ENCODE data around the gene WNT1. TPM values are rescaled to one million over a fixed set of nuclear protein-coding genes. Genes with fewer than 3 reads are reported as not detected.

Gene WNT1
- total RNA-seq, 2 donors from 2014 or later, result not detected

DNA sequence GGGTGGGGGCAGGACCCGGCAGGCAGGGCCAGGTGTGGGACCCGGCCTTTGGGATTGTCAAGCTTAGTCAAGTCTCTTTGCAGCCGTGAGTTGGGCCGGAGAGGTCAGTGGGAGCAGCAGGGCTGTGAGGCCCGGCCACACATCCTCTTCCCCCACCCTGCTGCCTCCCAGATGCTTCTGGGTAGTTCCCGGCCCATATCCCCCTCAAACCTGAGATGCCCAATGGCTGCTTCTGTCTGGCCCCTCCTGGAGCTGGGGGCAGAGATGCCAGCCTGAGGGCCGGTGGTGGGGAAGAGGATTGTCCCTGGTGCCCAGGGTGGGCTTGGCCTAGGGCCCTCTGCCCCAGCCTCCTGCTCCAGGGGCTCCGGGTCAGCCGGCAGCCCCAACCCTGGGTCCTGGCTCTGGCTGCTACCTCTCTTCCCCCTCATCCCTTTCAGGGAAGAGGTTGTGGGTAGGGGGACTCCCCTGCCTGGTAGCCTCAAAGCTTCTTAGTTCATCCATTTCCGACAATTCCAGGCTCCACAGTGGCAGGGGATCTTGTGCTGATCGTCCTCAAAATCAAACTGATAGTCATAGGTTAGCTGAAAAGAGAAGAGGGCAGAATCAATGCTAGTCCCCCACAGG lies 43.3 kb downstream of the WNT1 start:
- Histone ChIP-seq H3K27me3 (ENCODE audit: control insufficient read depth, insufficient read depth, low read length, poor library complexity, severe bottlenecking) (no peaks in the 10 kb centered on the region), H3K9ac (ENCODE audit: extremely low read depth, low read length, poor library complexity, severe bottlenecking) (no peak overlapping the region), H3K27ac (ENCODE audit: low read depth, low read length) (no peak overlapping the region), H3K4me1 (ENCODE audit: control insufficient read depth, insufficient read depth, low read length) (no peaks in the 10 kb centered on the region), H3K4me3 (ENCODE audit: low read length) (no peak overlapping the region), H3K36me3 (ENCODE audit: control insufficient read depth, insufficient read depth, low read length) (peaks cover 48% of the 10 kb centered on the region), H3K9me3 (ENCODE audit: control insufficient read depth, low read length) (no peaks in the 10 kb centered on the region)
- Mint-ChIP-seq H3K4me3 (no peak overlapping the region), H3K9me3 (no peaks in the 10 kb centered on the region), H3K4me1 (peaks cover 15% of the 10 kb centered on the region), H3K36me3 (ENCODE audit: low read depth) (peaks cover 45% of the 10 kb centered on the region), H3K27ac (no peak overlapping the region), H3K27me3 (ENCODE audit: insufficient read depth) (no peaks in the 10 kb centered on the region)
- DNase-seq, result no peak
- WGBS, 2 experiments (ENCODE audit: insufficient coverage in 1 of 2, insufficient read length in 1 of 2), result 90 to 93% methylated on average over 2 to 11 of the region's 11 CpGs
- no peak for TF ChIP-seq CTCF (conservative IDR thresholded peaks at IDR 0.05)

GRCh38 chr12:49022558-49023178 lies 44.5 kb downstream of the WNT1 start:
- Mint-ChIP-seq H3K4me1 (peaks cover 14% of the 10 kb centered on the region), H3K27me3 (ENCODE audit: insufficient read depth) (no peaks in the 10 kb centered on the region), H3K4me3 (no peak overlapping the region), H3K9me3 (no peaks in the 10 kb centered on the region), H3K36me3 (ENCODE audit: low read depth) (peaks cover 55% of the 10 kb centered on the region), H3K27ac (no peak overlapping the region)
- H3K36me3 ChIP-seq (ENCODE audit: control insufficient read depth, insufficient read depth, low read length), result peaks cover 57% of the 10 kb centered on the region
- H3K27ac ChIP-seq (ENCODE audit: low read depth, low read length), result no peak overlapping the region
- H3K4me3 ChIP-seq (ENCODE audit: low read length), result no peak overlapping the region
- H3K9me3 ChIP-seq (ENCODE audit: control insufficient read depth, low read length), result no peaks in the 10 kb centered on the region
- 95 to 96% methylated on average over 12 to 15 of the region's 15 CpGs for WGBS, 2 experiments (ENCODE audit: insufficient coverage in 1 of 2, insufficient read length in 1 of 2)
- H3K9ac ChIP-seq (ENCODE audit: extremely low read depth, low read length, poor library complexity, severe bottlenecking), result no peak overlapping the region
- TF ChIP-seq CTCF (conservative IDR thresholded peaks at IDR 0.05), result no peak
- H3K27me3 ChIP-seq (ENCODE audit: control insufficient read depth, insufficient read depth, low read length, poor library complexity, severe bottlenecking), result no peaks in the 10 kb centered on the region
- H3K4me1 ChIP-seq (ENCODE audit: control insufficient read depth, insufficient read depth, low read length), result no peaks in the 10 kb centered on the region
- no peak for DNase-seq

DNA sequence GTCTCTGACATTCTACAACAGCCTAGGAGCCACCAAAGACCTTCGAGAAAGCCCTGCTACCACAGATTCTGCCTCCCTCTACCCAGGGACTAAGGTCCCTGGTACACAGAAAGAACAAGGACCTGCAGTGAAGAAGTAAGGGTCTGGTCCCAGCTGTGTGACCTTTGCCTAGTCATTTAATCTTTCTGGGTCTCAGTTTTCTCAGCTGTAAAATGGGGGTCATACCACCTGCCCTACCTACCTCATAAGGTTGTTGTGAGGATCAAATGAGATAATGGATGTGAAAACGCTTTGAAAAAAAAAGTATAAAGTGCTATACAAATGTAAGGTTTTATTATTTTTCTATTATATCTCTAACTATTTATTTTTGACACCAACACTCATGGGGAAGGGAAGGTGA lies 45.7 kb downstream of the WNT1 start:
- WGBS, 2 experiments (ENCODE audit: insufficient coverage in 1 of 2, insufficient read length in 1 of 2), result 87 to 100% methylated on average over 1 of the region's 2 CpGs
- H3K4me3 Mint-ChIP-seq, result no peak overlapping the region
- Histone ChIP-seq H3K9me3 (ENCODE audit: control insufficient read depth, low read length) (no peaks in the 10 kb centered on the region), H3K4me1 (ENCODE audit: control insufficient read depth, insufficient read depth, low read length) (no peaks in the 10 kb centered on the region), H3K27ac (ENCODE audit: low read depth, low read length) (no peak overlapping the region), H3K27me3 (ENCODE audit: control insufficient read depth, insufficient read depth, low read length, poor library complexity, severe bottlenecking) (no peaks in the 10 kb centered on the region), H3K9ac (ENCODE audit: extremely low read depth, low read length, poor library complexity, severe bottlenecking) (no peak overlapping the region), H3K4me3 (ENCODE audit: low read length) (no peak overlapping the region), H3K36me3 (ENCODE audit: control insufficient read depth, insufficient read depth, low read length) (peaks cover 68% of the 10 kb centered on the region)
- H3K4me1 Mint-ChIP-seq, result peaks cover 9% of the 10 kb centered on the region
- TF ChIP-seq CTCF (conservative IDR thresholded peaks at IDR 0.05), result no peak
- H3K9me3 Mint-ChIP-seq, result no peaks in the 10 kb centered on the region
- H3K27ac Mint-ChIP-seq, result no peak overlapping the region
- no peak for DNase-seq
- no peaks in the 10 kb centered on the region for H3K27me3 Mint-ChIP-seq (ENCODE audit: insufficient read depth)
- peaks cover 67% of the 10 kb centered on the region for H3K36me3 Mint-ChIP-seq (ENCODE audit: low read depth)

Data from endodermal cell (in vitro differentiated cells).